GM12801 (cell line): ENCODE results near the gene SAG.

Experiments used
- TF ChIP-seq, protein P1 (sequence below): IDR thresholded peaks from one replicate; pipeline ENCODE4 v1.5.1; 2011; ENCODE audit warnings: control low read depth; ENCODE audit not compliant: insufficient read length; ENCODE audit errors: extremely low read depth

The SAG gene

GRCh38 chr2:233389601-233390125, 82.0 kb downstream of the SAG start:
- TF ChIP-seq, protein P1, sequence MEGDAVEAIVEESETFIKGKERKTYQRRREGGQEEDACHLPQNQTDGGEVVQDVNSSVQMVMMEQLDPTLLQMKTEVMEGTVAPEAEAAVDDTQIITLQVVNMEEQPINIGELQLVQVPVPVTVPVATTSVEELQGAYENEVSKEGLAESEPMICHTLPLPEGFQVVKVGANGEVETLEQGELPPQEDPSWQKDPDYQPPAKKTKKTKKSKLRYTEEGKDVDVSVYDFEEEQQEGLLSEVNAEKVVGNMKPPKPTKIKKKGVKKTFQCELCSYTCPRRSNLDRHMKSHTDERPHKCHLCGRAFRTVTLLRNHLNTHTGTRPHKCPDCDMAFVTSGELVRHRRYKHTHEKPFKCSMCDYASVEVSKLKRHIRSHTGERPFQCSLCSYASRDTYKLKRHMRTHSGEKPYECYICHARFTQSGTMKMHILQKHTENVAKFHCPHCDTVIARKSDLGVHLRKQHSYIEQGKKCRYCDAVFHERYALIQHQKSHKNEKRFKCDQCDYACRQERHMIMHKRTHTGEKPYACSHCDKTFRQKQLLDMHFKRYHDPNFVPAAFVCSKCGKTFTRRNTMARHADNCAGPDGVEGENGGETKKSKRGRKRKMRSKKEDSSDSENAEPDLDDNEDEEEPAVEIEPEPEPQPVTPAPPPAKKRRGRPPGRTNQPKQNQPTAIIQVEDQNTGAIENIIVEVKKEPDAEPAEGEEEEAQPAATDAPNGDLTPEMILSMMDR: no peak

- TF ChIP-seq, protein P1: no peak
Observed at GRCh38 chr2:233395687-233396086, 88.1 kb downstream of the SAG start.
